H1 (cell line): ENCODE results near the gene CEP350. TPM values are rescaled to one million over a fixed set of nuclear protein-coding genes. Genes with fewer than 3 reads are reported as not detected.

Experiments
- PHF8 ChIP-seq: fragments of 200-600 bp; sonication (generic); conservative IDR thresholded peaks from 2 replicates; pipeline ENCODE4 v1.7.1; 2012; ENCODE audit warnings: low read depth, mild to moderate bottlenecking, inconsistent platforms, low read length, moderate library complexity
- POLR2AphosphoS5 ChIP-seq: IDR thresholded peaks from 2 replicates; pipeline ENCODE4 v1.6.1; 2011; ENCODE audit warnings: low read depth, low read length
- POU5F1 ChIP-seq: IDR thresholded peaks from 2 replicates; pipeline ENCODE4 v1.6.1; 2011; ENCODE audit warnings: low read depth, mild to moderate bottlenecking, low read length, moderate library complexity
- polyA plus RNA-seq, 7 experiments: library from polyadenylated mRNA; depleted of rRNA in 3 of 7; stranded (reverse) in 5 of 7; unstranded in 2 of 7; fragments of >200 nt in 5 of 7; fragments of 200-250 nt in 2 of 7; gene quantifications; 1 replicate in 5 of 7; 2 replicates in 1 of 7; 4 replicates in 1 of 7; pipeline versions ENCODE4 v1.2.1 to v1.2.3, GENCODE V29; 2011 to 2013; ENCODE audit warnings: missing spikeins in 2 of 7, mixed read lengths in 2 of 7
- total RNA-seq: library from RNA; stranded (reverse); fragmentation: NEBNext Ultra II Directional; extraction: Animal tissue kit (Norgen Biotek cat#: 25700); gene quantifications from 2 replicates; pipeline ENCODE4 v1.2.1, GENCODE V29; 2021

Gene CEP350
- total and polyA plus RNA-seq, 2 of the 8 experiments (the other 6 are each of a cell fraction or from before 2014, with no cell fraction given), result 5.6 to 39.4 TPM

DNA sequence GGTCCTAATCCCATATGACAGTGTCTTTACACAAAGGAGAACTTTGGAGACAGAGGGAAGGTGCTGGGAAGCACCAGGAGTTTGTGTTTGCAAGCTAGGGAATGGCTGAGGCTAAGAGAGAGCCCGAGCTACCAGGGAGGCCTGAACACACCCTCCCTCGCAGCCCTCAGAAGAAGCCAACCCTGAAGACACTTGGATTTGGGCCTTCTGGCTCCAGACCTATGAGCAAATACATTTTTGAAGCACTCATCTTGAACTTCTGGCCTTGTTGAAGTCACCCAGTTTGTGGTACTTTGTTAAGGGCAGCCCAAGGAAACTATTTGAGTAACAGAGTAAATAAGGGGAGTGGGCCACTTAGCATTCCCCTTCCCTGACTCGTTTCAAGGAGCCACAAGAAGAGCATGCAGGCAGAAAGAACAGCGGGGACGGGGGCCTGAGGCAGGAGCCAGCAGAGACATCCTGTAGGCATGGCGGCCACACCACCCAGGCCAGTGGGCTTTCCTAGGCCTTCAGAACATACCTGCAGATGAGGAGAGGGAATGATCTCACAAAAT, 186.8 kb downstream of the CEP350 start (continued):
- TF ChIP-seq POU5F1, result no peak
- TF ChIP-seq PHF8, result no peak
- no peak for TF ChIP-seq POLR2AphosphoS5
